ENCODE measurements around the gene PTPRD.

GRCh38 chr9:8660383-8660782 lies 1952.4 kb downstream of the PTPRD start:
- TF ChIP-seq CTCF (IDR thresholded peaks at IDR 0.05) = no peak
- TF ChIP-seq EZH2 (IDR thresholded peaks at IDR 0.05) = no peak

Measured in neural progenitor cell (in vitro differentiated cells).